A204.1 (cell line): ENCODE measurements around the gene SPIN1.
"Not testable (repeated sequence)": the region's sequence is repeated elsewhere in the genome, so short reads cannot be mapped to it uniquely, and the experiment has no call there.

ENCODE experiments used
- FAIRE-seq: peaks from 2 replicates; lab custom pipeline; 2012; peaks lifted over from hg19 to GRCh38; lab: Jason Lieb, UNC

SPIN1 gene

DNA sequence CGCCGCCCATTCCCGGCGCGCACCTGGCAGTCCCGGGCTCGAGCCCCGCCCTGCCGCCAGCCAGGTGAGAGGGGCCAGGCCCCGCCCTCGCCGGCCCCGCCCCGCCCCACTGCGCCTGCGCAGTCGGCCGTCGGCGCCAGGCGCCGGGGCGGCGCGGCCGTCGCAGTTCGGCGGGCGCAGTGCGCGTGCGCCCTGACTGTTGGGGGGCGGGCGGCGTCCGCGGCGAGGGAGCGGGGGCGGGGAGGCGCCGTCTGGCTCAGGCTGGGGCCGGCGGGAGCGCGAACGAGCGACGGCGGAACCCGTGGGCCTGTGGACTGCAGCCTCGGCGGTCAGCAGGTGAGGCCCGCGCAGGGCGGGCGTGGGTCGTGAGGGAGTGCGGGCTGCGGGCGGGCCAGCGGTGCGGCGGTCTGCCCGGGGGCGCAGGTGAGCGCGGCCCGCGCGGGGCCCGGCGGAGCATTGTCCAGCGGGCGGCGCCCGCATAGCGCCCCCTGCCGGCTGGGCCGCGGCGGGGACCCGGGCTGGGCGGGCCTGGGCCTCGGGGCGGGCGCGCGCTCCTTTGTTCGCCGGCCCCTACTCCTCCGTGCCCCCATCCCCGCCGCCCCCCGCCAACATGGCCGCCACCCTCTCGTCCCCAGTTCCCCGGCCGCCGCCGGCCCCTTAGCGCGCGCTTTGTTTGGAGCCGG is at the start of gene SPIN1:
Gene SPIN1 (plus strand): TSS at position 242 of the 683 bp plus-strand sequence. CDS start 38,096 bp downstream, outside the sequence.
- no peak for FAIRE-seq

DNA sequence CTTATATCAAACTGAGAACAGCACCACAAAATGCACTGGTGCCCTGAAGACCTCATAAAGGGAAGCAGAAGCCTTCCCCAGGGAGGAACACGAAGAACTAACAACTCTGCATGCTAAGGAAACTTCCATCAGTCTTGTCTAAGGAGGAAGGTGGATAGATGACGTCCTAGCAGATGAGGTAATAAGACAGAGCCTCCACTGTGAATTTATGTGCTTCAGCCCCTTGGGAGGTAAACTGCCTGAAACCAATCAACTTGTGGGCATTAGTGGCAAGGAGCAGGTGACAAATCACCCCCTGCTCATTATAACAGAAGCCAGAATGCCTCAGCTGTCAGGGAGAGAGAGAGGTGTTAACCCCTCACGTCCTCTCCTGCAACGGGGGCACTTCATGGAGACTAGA is 48.9 kb upstream of the SPIN1 start:
- no peak for FAIRE-seq

DNA sequence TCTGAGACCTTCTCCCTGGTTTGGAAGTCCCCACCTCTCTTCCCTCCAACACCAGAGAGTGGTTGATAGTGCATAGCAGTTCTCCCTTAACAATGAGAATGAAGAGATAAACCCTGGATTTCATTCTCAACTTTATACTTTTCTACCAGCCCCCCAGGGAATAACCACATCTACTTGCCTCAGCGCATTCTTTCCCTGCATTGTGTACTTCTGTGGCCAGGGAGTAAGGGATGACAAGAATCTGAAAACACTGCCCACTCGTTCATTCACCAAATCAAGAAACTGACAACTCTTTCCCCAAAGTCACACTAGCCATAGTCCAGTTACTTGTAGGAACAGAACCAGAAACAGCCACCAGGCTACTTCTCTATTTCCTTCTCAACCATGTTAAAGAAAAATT is 46.0 kb upstream of the SPIN1 start:
- no peak for FAIRE-seq

DNA sequence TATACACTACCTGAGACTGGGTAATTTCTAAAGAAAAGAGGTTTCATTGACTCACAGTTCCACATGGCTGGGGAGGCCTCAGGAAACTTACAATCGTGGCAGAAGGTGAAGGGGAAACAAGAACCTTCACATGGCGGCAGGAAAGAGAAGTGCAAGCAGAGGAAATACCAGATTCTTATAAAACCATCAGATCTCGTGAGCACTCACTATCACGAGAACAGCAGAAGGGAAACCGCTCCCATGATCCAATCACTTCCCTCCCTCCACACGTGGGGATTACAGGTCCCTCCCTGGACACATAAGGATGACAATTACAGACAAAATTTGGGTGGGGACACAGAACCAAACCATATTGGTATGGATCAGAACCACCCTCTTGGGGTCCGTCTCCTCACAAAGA is 44.2 kb upstream of the SPIN1 start:
- no peak for FAIRE-seq

DNA sequence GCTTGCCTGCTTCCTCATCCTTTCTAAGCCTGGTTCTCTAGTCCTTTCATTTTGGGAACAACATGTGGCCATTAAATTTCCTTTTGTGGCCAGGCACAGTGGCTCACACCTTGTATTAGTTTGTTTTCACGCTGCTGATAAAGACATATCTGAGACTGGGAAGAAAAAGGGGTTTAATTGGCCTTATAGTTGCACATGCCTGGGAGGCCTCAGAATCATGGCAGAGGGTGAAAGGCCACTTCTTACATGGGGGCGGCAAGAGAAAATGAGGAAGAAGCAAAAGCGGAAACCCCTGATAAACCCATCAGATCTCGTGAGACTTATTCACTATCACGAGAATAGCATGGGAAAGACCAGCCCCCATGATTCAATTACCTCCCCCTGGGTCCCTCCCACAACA is 37.9 kb upstream of the SPIN1 start:
- FAIRE-seq, result not testable (repeated sequence)

DNA sequence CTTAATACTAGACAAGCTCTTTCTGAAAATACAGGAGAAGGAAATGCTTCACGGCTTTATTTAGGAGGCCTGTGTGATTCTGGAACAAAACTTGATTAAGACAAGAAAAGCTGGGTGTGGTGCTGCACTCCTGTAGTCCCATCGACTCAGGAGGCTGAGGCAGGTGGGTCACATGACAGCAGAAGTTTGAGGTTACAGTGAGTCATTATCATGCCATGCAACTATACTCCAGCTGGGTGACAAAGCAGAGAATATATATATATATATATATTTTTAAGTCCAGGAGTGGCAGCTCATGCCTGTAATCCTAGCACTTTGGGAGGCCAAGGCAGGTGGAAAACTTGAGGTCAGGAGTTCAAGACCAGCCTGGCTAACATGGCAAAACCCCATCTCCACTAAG is 33.1 kb upstream of the SPIN1 start:
- FAIRE-seq, result no peak

DNA sequence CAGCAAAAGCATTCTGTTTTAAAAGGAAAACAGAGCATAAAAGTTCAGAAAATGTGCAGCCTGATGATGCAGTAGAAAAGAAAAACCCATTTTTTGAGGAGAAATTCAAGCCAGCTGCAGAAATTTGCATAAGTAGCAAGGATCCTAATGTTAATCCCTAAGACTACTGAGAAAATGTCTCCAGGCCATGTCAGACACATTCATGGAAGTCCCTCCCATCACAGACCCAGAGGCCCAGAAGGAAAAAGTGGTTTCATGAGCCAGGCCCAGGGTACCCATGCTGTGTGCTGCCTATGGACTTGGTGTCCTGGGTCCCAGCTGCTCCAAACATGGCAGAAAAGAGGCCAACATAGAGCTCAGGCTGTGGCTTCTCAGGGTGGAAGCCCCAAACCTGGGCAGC is 31.0 kb upstream of the SPIN1 start:
- not testable (repeated sequence) for FAIRE-seq

DNA sequence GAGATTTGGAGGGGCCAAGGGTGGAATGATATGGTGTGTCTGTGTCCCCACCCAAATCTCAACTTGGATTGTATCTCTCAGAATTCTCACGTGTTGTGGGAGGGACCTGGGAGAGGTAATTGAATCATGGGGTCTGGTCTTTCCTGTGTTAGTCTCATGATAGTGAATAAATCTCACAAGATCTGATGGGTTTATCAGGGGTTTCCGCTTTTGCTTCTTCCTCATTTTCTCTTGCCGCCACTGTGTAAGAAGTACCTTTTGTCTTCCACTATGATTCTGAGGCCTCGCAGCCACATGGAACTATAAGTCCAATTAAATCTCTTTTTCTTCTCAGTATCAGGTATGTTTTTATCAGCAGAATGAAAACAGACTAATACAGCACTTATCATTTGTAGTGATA is 29.5 kb upstream of the SPIN1 start:
- FAIRE-seq, result no peak

DNA sequence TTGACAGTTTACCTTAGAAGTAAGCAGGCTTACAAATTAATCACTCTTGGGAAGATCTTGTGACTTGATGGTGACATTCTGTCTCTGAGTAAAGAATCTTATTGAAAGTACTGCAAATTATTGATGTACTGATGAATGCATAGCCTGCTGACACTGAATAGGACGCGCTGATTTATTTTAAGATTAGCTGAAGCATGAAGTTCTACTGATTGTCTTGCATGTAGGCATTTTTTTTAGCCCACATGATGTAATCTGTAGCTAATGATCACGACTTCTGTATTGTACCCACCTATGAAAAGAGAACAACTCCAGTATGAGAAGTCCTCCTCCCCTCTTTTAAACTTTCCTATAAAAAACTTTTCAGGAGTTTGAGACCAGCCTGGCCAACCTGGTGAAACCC is 28.3 kb upstream of the SPIN1 start:
- no peak for FAIRE-seq

DNA sequence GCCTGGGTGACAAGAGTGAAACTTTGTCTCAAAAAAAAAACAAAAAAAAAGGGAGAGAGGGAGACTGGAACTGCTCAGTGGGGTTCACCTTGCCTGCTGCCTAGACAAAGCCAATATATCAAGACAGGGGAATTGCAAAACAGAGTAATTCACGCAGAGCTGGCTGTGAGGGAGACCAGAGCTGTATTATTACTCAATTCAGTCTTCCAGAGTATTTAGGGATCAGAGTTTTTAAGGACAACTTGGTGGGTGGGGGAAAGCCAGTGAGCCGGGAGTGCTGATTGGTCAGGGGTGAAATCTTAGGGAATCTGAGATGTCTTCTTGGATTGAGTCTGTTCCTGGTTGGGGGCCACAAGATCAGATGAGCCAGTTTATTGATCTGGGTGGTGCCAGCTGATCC is 25.6 kb upstream of the SPIN1 start:
- no peak for FAIRE-seq

DNA sequence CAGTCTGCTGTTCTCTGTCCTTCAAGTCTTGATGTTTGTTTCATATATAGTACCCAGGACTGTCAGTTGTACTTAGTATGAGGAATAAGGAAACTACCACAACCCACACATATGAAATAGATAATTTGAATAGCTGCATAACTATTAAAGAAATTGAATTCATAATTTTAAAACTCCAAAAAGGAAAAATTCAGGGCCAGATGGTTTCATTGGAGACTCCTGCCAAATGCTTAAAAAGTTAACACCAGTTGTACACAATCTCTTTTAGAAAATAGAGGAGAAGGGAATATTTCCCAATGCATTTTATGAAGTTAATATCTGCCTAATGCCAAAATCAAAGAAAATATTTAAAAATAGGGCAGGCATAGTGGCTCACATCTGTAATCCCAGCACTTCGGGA is 24.6 kb upstream of the SPIN1 start:
- no peak for FAIRE-seq

DNA sequence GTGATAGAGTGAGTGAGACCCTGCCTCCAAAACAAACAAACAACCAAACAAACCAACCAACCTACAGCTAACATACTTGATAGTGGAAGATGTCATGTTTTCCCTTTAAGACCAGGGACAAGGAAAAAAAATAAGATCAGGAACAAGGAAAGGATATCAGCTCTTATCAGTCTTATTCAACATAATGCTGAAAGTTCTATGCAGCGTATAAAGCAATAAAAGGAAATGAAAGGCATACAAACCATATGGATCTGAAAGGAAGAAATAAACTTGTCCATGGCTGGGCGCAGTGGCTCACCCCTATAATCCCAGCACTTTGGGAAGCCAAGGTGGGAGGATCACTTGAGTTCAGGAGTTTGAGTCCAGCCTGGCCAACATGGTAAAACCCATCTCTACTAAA is 23.5 kb upstream of the SPIN1 start:
- no peak for FAIRE-seq

DNA sequence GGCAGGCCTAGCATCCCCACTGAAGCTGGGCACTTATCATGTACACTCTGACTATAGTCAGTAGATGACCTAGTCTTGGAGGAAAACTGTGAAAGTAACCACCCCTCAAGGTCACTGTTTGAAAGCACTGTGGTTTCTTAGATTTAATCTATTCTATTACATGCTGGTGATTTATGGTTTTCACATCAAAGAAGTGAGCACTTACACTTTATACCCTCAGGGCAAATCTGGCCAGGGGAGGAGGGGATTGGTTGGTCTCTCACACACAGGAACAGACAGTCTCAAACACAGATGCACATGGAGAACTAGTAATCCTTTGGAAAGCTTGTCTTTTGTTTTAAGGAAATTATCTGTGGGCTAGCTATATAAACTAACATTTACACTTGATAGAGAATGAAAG is 17.9 kb upstream of the SPIN1 start:
- FAIRE-seq, result no peak

DNA sequence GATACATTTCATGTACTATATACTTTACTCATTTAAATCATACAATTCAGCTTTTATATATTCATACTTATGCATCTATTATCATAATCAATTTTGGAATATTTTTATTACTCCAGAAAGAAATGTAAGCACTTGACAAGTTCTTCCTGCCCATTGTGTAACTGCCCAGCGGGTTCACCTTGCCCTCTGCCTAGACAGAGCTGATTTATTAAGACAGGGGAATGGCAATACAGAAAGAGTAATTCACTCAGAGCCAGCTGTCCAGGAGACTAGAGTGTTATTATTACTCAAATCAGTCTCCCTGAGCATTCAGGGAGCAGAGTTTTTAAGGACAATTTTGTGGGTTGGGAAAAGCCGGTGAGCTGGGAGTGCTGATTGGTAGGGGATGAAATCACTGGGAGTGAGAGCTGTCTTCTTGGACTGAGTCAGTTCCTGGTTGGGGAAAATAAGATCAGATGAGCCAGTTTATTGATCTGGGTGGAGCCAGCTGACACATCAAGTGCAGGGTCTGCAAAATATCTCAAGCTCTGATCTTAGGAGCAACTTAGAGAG is 16.1 kb upstream of the SPIN1 start:
- FAIRE-seq, result no peak

DNA sequence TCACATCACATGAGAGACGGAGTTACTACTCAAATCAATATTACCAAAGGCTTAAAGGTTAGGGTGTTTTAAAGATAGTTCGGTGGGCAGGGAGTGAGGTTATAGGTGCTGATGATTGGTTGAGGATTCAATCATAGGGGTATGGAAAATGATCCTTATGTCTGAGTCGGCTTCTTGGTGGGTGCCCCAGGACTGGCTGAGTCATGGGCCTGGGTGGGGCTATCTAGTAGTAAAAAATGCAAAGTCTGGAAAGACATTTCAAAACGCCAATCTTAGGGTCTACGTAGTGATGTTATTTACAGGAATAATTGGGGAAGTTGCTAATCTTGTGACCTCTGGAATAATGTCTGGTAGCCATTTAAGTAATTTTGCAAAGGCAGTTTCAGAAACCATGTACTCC is 15.2 kb upstream of the SPIN1 start:
- FAIRE-seq, result no peak

DNA sequence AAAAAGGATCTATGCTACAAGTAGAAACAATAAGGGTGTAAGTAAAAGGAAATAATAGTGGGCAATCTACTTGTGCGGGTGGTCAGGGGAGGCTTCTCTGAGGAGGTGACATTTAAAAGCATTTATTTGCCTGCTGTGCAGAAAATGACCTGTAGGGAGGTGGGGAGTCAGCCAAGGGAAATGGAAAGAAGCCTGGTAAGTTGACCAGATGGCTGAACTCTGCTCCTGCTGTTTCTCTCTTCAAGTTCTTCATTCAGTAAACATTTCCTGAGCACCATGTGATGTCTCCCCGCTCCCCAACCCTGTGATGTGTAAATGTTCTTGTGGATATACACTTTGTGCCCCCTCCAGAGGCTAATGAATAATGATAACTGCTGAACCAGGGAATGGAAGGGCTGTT is 9.9 kb upstream of the SPIN1 start:
- no peak for FAIRE-seq

DNA sequence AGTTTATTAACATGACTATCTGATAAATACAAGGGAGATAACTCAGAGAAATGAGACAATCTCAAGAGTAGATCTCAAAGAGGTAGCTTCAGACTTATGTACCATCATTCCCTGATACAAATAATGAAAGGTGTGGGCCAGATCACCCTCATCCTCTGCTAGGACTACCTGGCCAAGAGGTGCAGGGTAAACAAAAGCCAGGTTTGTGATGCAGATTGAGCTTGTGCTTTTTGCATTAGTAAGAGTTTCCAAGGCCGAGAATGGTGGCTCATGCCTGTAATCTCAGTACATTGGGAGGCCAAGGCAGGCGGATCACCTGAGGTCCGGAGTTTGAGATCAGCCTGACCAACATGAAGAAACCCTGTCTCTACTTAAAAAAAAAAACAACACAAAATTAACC is 8.9 kb upstream of the SPIN1 start:
- no peak for FAIRE-seq

DNA sequence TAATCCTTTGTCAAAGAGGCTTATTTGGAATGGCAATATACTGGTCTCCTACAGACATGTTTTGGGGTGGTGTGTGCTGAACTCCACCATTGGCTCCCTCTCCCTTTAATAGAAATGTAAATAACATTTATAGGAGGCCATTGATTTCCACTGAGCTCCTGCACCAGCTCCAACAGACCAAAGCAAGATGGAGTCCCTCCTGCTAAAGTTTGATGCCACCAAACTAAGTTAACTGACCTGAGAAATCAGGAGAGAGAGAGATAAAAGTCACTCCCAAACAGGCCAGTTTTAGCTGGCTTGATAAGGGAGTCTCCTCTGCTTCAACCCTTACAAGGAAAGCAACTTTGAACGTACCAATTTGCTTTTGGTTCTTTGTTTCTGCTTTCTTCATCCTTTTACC is 8.1 kb upstream of the SPIN1 start:
- FAIRE-seq, result no peak

DNA sequence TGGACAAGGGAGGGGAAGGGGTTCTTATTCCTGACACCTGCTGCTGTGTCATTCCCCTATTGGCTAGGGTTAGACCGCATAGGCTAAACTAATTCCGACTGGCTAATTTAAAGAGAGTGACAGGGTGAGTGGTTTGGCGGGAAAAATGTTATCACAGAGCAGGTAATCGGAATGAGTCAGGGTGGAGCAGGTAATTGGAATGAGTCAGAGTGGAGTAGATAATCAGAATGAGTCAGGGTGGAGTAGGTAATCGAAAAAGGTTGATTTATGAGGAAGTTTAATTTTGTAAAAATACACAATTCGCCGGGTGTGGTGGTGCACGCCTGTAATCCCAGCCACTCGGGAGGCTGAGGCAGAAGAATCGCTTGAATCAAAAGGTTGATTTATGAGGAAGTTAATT is 6.9 kb upstream of the SPIN1 start:
- not testable (repeated sequence) for FAIRE-seq

DNA sequence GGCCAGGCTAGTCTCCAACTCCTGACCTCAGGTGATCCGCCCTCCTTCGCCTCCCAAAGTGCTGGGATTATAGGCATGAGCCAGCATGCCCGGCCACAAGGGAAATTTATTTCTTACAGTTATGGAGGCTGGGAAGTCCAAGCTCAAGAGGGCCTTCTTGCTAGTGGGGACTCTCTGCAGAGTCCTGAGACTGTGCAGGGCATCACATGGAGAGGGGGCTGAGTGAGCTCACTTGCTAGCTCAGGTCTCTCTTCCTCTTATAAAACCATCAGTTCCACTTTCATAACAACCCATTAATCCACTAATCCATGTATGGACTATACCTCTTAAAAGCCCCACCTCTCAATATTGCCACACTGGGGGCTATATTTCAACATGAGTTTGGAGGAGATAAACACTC is 5.1 kb upstream of the SPIN1 start:
- no peak for FAIRE-seq

DNA sequence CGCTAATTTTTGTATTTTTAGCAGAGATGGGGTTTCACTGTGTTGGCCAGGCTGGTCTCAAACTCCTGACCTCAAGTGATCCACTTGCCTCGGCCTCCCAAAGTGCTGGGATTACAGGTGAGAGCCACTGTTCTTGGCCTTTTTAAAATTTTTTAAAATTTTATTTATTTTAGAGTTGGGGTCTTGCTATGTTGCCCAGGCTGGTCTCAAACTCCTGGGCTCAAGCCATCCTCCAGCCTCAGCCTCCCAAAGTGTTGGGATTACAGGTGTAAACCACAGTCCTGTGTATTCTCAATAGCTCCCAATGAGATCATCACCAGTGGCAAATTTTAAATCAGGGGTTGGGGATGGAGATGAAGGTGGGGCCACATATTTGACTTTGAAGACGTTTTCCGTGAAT is 2.1 kb upstream of the SPIN1 start:
- FAIRE-seq, result not testable (repeated sequence)

DNA sequence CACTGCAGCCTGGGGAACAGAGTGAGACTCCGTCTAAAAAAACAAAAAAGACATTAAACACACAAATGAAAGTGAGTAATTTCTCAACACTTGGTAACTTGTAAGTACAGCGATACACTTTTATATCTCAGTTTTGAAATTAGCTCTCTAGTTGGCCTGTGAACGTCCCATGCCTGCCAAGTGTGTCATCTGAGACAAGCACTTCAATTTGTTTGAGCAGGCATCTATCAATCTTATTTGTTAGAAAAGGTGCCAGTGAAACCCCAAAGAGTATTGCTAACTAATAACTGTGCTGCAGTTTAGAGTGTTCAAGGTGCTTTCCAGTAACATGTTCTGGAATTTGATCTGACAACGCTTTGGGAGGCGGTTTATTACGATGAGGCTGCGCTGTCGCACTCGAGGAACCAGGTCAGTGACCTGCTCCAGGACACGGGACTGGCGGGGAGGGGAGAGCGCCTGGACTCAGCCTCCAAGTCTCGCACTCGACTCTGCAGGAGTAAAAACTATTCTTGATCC is 1.1 kb upstream of the SPIN1 start:
- no peak for FAIRE-seq

DNA sequence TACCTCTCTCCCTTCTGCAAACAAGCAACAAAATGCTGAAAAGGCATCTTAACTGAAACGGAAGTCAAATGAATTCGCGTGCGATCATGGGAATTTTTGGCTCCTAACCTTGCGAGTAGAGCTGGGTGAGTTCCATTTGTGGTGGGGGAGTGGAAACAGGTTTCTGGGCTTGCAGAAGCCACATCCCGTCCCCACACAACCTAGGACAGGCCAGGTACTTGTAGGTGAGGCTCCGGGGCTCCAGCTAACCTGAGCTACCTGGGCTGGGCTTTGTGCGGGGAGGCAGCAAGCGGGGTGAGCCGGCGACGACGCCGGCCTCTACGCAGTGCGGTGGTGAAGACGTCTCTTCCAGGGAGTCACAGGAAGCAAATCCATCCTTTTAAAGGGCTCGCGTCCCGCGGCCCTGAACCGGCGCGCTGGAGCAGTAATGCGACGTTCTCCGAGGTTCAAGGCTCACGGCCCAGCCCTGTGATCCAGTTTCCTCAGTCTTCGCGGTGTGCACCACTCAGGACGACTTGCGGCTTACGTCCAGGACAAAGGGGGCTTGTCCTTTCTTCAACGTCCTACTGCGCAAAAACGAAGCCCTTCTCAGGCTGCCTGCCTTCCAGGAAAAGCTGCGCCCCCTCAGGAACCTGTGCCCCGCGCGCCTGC is 567 bp upstream of the SPIN1 start:
- no peak for FAIRE-seq
